Measurements from ENCODE around the gene ANXA5.
A peak's percentile ranks its signal among the peaks of the same experiment; 100 is the strongest.

Gene ANXA5

GRCh38 chr4:121714548-121714947, 17.8 kb upstream of the ANXA5 start:
- intact Hi-C loops (cut with DNase I) = no loop called here
- no peak for DNase-seq

DNA sequence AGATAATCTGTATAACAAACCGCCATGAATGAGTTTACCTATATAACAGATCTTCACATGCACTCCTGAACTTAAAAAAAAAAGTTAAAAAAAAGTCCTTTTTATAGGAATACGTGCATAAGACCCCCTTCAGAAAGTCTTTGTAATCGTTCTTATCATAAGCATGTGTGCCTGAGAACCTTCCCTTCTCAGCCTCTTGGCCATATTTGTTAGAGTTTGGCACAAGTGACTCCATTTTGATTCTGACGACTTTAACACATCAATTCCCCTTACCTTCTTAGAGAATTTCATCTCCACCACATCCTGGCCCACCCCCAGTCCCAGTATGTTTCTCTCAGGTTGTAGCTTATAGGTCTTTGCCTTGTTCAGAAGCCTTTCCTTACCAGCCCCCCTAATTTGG, 16.0 kb upstream of the ANXA5 start:
- no peak for DNase-seq
- intact Hi-C loops (cut with DNase I) = no loop called here

DNA sequence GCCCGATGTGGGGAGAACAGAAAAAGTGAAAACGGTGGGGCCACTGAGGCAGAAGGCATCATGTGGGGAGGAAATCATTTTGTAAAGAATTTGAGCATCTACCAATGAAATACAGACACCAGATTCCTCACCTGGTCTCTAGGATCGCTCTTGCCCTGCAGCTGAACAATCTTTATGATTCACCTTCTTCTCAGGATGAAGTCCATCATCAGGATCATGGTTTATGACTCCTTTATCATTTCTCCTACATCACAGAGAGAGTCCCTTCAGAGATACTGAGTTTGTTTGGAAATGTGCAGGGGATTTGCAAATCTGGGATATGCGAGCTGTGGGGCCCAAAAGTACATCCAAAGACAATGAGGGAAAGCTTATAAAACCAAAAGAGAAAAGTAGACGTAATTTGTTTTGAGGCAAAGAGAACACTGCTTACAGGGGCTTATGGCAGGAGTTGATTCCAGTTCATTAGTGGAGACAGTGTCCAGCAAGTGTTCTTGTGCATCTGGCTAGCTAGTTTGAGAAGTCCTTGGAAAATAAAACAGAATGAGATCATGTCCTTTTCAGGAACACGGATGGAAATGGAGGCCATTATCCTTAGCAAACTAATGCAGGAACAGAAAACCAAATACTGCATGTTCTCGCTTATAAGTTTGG, 15.3 kb upstream of the ANXA5 start:
- intact Hi-C loops (cut with DNase I) = no loop called here
- DNase-seq = no peak

DNA sequence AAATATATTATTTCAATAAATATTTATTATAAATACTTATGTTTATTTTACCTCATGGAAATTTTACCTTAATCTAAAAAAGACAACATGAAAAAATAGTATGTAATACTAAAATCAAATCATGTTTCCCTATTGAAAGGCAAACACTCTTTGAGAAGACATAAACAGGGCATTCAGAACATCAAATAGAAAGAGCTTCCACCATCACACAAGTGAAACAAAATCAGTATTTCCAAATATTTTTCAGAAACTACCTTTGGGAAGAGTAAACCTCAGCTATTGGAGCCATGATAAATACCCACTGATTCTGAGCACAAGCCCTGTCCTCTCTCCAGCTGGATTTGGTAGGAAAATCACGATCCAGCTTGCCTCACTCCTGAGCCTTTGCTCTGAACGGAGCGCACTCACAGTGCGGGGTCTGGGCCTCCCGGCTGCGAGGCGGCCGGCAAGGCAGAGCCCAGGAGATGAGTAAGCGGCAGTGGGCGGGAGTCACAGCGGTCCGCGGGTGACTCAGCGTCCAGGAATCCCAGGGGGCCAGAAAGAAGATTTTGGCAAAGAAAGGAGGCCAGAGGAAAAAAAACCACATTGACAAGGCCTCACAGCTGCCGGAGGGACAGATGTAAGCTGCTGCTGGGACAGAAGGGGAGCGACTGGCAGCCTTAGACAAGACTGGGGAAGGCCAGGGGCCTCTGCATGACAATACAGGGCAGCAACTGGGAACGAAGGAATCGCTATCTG, 14.7 kb upstream of the ANXA5 start:
- intact Hi-C loops (cut with DNase I) = no loop called here
- peak in 40 of 42 donors; percentile 20 to 88 (median 56) for DNase-seq

GRCh38 chr4:121709766-121710405, 13.1 kb upstream of the ANXA5 start:
- intact Hi-C loops (cut with DNase I) = no loop called here
- no peak for DNase-seq

DNA sequence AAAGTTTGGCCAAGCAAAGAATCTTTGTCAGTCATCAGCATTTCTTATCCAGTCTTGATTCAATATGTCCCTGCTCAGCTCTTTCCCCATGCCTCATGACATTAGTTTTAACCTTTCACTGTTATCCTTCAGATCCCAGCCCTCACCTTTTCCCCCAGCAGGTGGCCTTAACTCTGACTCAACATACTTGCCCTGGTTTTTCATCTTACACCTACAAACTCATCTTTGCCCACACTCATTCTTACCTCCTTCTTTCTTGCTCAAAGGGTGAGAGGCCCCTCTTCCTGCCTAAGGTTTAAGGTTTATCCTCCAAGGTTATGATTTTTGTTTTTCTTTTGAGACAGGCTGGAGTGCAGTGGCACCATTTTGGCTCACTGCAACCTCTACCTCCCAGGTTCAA, 10.6 kb upstream of the ANXA5 start:
- intact Hi-C loops (cut with DNase I) = no loop called here
- DNase-seq = no peak

- DNase-seq = no peak
- intact Hi-C loops (cut with DNase I) = no loop called here
These were observed 9.8 kb upstream of the ANXA5 start for GRCh38 chr4:121706595-121707021.

- intact Hi-C loops (cut with DNase I) = no loop called here
- no peak for DNase-seq
These were observed 8.7 kb upstream of the ANXA5 start for GRCh38 chr4:121705521-121705920.

DNA sequence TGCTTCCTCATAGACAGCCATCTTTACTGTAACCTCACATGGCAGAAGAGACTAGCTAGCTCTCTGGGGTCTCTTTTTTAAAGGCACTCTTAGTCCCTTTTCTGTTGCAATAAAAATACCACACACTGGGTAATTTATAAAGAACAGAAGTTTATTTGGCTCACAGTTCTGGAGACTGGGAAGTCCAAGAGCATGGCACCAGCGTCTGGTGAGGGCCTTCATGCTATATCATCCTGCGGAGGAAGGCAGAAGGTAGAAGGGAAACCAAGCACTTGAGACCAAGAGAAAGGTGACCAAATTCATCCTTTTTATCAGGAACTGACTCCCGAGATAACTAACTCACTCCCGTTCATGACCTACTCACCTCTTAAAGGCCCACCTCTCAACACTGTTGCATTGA, 5.4 kb upstream of the ANXA5 start:
- DNase-seq = no peak
- intact Hi-C loops (cut with DNase I) = no loop called here

- intact Hi-C loops (cut with DNase I) = no loop called here
- DNase-seq = no peak
These were observed 4.5 kb upstream of the ANXA5 start for GRCh38 chr4:121701263-121701662.

GRCh38 chr4:121698236-121698671, 1.5 kb upstream of the ANXA5 start:
- peak in 14 of 42 donors; percentile 5 to 49 (median 24) for DNase-seq
- intact Hi-C loops (cut with DNase I) = no loop called here

DNA sequence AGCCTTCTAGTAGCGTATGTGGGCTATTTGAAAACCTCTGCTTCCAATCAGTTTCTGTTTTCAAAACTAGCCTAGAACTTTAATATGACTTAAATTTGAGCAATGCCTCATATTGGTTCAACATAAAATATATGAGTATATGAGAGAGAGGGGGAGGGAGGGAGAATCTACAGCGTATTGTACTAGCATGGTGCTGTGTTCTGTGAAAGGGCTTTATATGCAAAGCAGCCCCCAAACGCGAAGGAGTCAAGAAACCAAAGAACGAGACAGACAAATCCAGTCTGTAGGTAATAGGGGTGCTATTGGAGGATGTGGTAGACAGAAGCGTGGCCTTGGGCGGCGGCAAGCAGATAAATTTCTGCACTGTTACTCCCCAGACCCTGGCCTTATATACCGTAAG, 784 bp upstream of the ANXA5 start:
- intact Hi-C loops (cut with DNase I) = no loop called here
- no peak for DNase-seq

- peak; percentile 48 to 88 (median 72) for DNase-seq
- intact Hi-C loops (cut with DNase I) = no loop called here
These were observed 605 bp downstream of the ANXA5 start for GRCh38 chr4:121696170-121696580.

DNA sequence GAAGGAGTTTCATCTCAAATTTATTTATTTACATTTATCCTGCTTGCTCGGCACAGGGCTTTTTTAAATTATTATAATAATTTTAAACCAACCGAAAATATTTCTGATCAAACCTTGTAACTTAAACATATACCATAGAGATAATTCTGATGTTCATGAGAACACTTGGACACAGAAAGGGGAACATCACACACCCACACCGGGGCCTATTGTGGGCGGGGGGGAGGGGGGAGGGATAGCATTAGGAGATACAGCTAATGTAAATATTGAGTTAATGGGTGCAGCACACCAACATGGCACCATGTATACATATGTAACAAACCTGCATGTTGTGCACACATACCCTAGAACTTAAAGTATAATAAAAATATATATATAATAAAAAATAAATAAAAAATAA, 2.9 kb downstream of the ANXA5 start:
- intact Hi-C loops (cut with DNase I) = no loop called here
- DNase-seq = no peak

GRCh38 chr4:121693450-121693849, 3.3 kb downstream of the ANXA5 start:
- DNase-seq = no peak
- intact Hi-C loops (cut with DNase I) = no loop called here

DNA sequence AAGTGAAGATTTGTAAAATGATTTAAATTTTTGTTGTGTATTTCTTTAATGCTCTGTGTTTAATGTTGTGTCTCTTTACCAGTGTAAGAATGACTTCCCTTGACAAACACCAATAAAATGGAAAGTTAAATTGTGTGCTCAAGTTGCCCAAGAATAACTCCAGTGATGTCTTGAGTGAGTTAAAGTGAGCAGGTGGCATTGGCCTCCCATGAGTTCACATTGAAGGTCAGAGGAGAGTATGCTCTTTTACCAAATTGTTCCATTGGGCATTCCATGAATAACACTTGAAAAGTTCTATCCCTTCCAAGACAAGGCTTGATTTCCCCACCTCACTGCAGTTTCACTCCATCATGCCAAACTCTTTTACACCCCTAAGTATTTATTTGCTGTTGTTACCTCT, 4.5 kb downstream of the ANXA5 start:
- DNase-seq = no peak
- intact Hi-C loops (cut with DNase I) = no loop called here

DNA sequence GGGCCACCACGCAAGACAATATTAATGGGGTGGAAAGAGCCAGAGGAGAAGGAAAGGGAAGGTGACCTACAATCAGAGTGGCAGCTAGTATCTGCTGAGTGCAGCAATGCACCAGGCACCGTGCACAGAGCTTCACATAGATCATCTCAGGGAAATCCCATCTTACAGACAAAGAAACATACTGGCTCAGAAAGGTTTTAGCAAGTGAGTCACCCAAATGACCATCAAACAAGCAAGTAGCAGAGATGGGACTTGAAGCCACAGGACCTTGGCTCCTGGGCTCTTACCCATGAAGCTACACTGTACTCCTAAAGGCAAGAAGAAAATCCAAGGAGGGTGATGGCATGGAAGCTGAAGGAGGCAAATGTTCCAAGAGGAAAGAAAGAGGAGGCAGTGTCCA, 6.8 kb downstream of the ANXA5 start:
- DNase-seq = no peak
- intact Hi-C loops (cut with DNase I) = no loop called here

DNA sequence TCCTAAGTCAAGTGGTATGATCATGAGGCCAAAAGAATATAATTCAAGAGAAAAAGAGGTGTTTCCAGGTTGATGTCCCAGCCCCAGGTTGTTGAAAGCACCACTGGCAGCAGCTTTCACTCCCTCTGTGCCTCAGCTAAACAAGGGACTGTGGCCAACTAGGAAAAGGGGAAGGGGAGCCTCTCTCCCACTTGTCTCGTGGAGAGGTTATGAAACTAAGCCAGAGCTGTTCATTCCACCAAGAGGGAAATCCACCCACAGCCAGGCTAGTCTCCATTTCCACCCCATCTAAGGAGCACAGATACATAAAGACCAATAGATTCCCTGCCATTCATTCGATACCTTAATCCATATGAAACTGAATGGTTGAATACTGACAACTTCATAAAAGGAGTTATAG, 8.1 kb downstream of the ANXA5 start:
- DNase-seq = no peak
- intact Hi-C loops (cut with DNase I) = no loop called here

GRCh38 chr4:121688261-121688660, 8.5 kb downstream of the ANXA5 start:
- intact Hi-C loops (cut with DNase I) = no loop called here
- DNase-seq = no peak

GRCh38 chr4:121686255-121686654, 10.5 kb downstream of the ANXA5 start:
- no peak for DNase-seq
- intact Hi-C loops (cut with DNase I) = no loop called here

DNA sequence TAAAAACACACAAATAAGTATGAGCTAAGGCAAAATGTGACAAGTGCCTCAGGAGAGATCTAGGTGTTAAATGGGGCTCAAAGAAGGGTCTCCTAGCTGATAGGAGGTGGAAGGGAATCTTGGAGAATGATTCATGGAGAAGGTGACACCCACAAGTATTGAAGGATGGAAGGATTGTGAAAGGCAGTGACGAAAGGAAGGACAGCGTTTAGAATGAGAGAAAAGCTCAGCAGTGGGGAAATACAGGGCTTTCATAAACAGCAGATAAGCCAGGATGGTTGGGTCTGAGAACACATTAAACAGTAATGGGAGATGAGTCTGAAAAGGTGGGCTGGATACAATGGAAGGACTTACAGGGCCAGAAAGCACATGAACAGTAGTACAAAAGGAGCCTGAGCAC, 11.5 kb downstream of the ANXA5 start:
- intact Hi-C loops (cut with DNase I) = no loop called here

More for the DNA sequence above, 11.5 kb downstream of the ANXA5 start:
- no peak for DNase-seq
